ENCODE results near the gene ARSA. TPM values are rescaled to one million over a fixed set of nuclear protein-coding genes. Genes with fewer than 3 reads are reported as not detected.

The ARSA gene
- total RNA-seq, 1 donor from 2014 or later = 65.7 TPM

GRCh38 chr22:50605002-50605612 is 22.8 kb downstream of the ARSA start:
- H3K27me3 Mint-ChIP-seq (ENCODE audit: unreplicated experiment) = peaks cover 20% of the 10 kb centered on the region
- peaks cover 14% of the 10 kb centered on the region for H3K4me1 Mint-ChIP-seq (ENCODE audit: low read depth, unreplicated experiment)
- H3K27ac Mint-ChIP-seq (ENCODE audit: unreplicated experiment) = no peak overlapping the region
- no peak for TF ChIP-seq CTCF (IDR thresholded peaks at IDR 0.05; ENCODE audit: partially characterized antibody, unreplicated experiment)
- DNase-seq = no peak
- H3K4me3 Mint-ChIP-seq (ENCODE audit: unreplicated experiment) = no peak overlapping the region
- peaks cover 17% of the 10 kb centered on the region for H3K9me3 Mint-ChIP-seq (ENCODE audit: unreplicated experiment)
- H3K36me3 Mint-ChIP-seq (ENCODE audit: unreplicated experiment) = peaks cover 5% of the 10 kb centered on the region

GRCh38 chr22:50604256-50605001 is 23.5 kb downstream of the ARSA start:
- no peak for TF ChIP-seq CTCF (IDR thresholded peaks at IDR 0.05; ENCODE audit: partially characterized antibody, unreplicated experiment)
- H3K36me3 Mint-ChIP-seq (ENCODE audit: unreplicated experiment) = peaks cover 9% of the 10 kb centered on the region
- no peak overlapping the region for H3K4me3 Mint-ChIP-seq (ENCODE audit: unreplicated experiment)
- H3K4me1 Mint-ChIP-seq (ENCODE audit: low read depth, unreplicated experiment) = peaks cover 17% of the 10 kb centered on the region
- H3K27me3 Mint-ChIP-seq (ENCODE audit: unreplicated experiment) = peaks cover 25% of the 10 kb centered on the region
- no peak for DNase-seq
- H3K27ac Mint-ChIP-seq (ENCODE audit: unreplicated experiment) = no peak overlapping the region
- peaks cover 19% of the 10 kb centered on the region for H3K9me3 Mint-ChIP-seq (ENCODE audit: unreplicated experiment)

- no peak for DNase-seq
- Mint-ChIP-seq H3K4me1 (ENCODE audit: low read depth, unreplicated experiment) (peaks cover 17% of the 10 kb centered on the region), H3K4me3 (ENCODE audit: unreplicated experiment) (no peak overlapping the region), H3K36me3 (ENCODE audit: unreplicated experiment) (peaks cover 9% of the 10 kb centered on the region), H3K27me3 (ENCODE audit: unreplicated experiment) (peaks cover 25% of the 10 kb centered on the region), H3K27ac (ENCODE audit: unreplicated experiment) (no peak overlapping the region), H3K9me3 (ENCODE audit: unreplicated experiment) (peaks cover 17% of the 10 kb centered on the region)
- no peak for TF ChIP-seq CTCF (IDR thresholded peaks at IDR 0.05; ENCODE audit: partially characterized antibody, unreplicated experiment)
These were observed 24.3 kb downstream of the ARSA start for GRCh38 chr22:50603511-50604255.

GRCh38 chr22:50602338-50602700 is 25.6 kb downstream of the ARSA start:
- peaks cover 17% of the 10 kb centered on the region for H3K4me1 Mint-ChIP-seq (ENCODE audit: low read depth, unreplicated experiment)
- H3K4me3 Mint-ChIP-seq (ENCODE audit: unreplicated experiment) = peak overlapping the region; percentile 93
- peaks cover 15% of the 10 kb centered on the region for H3K9me3 Mint-ChIP-seq (ENCODE audit: unreplicated experiment)
- no peak for DNase-seq
- TF ChIP-seq CTCF (IDR thresholded peaks at IDR 0.05; ENCODE audit: partially characterized antibody, unreplicated experiment) = no peak
- peaks cover 23% of the 10 kb centered on the region for H3K27me3 Mint-ChIP-seq (ENCODE audit: unreplicated experiment)
- peak overlapping the region; percentile 60 for H3K27ac Mint-ChIP-seq (ENCODE audit: unreplicated experiment)
- peaks cover 12% of the 10 kb centered on the region for H3K36me3 Mint-ChIP-seq (ENCODE audit: unreplicated experiment)
